IPS-20b (cell line): ENCODE data around the gene ENAH.
A peak's percentile ranks its signal among the peaks of the same experiment; 100 is the strongest.

Experiments used
- H3K27ac ChIP-seq: one replicate; pipeline ENCODE4 v1.5.1; 2013; ENCODE audit warnings: low read length
- H3K27me3 ChIP-seq: 2 replicates; pipeline ENCODE4 v1.6.1; 2013; ENCODE audit warnings: mild to moderate bottlenecking, low read length, inconsistent platforms; ENCODE audit not compliant: insufficient read depth
- H3K36me3 ChIP-seq: 2 replicates; pipeline ENCODE4 v1.6.1; 2013; ENCODE audit warnings: low read depth, mild to moderate bottlenecking, inconsistent platforms, low read length, moderate library complexity; ENCODE audit not compliant: insufficient read depth
- H3K4me1 ChIP-seq: 2 replicates; pipeline ENCODE4 v1.6.1; 2013; ENCODE audit warnings: mild to moderate bottlenecking, control low read depth, inconsistent platforms, low read length, moderate library complexity; ENCODE audit not compliant: insufficient read depth
- H3K4me3 ChIP-seq: 2 replicates; pipeline ENCODE4 v1.5.1; 2013; ENCODE audit warnings: mild to moderate bottlenecking, low read length, inconsistent platforms
- H3K9ac ChIP-seq: 2 replicates; pipeline ENCODE4 v1.6.1; 2013; ENCODE audit warnings: low read depth, mild to moderate bottlenecking, inconsistent platforms, low read length, moderate library complexity
- H3K9me3 ChIP-seq: 2 replicates; pipeline ENCODE4 v1.6.1; 2013; ENCODE audit warnings: mild to moderate bottlenecking, low read depth, low read length, inconsistent platforms; ENCODE audit not compliant: insufficient read depth

The ENAH gene

GRCh38 chr1:225544263-225544662 lies 108.7 kb downstream of the ENAH start:
- H3K9ac ChIP-seq = no peak overlapping the region
- H3K36me3 ChIP-seq = peaks cover 11% of the 10 kb centered on the region
- no peak overlapping the region for H3K27ac ChIP-seq
- H3K4me3 ChIP-seq = no peak overlapping the region
- no peaks in the 10 kb centered on the region for H3K9me3 ChIP-seq
- peaks cover 13% of the 10 kb centered on the region for H3K4me1 ChIP-seq
- no peaks in the 10 kb centered on the region for H3K27me3 ChIP-seq

GRCh38 chr1:225543350-225543749 lies 109.6 kb downstream of the ENAH start:
- Histone ChIP-seq H3K27me3 (no peaks in the 10 kb centered on the region), H3K4me1 (peaks cover 13% of the 10 kb centered on the region), H3K36me3 (peaks cover 8% of the 10 kb centered on the region), H3K27ac (no peak overlapping the region), H3K9ac (no peak overlapping the region), H3K9me3 (no peaks in the 10 kb centered on the region), H3K4me3 (no peak overlapping the region)

- Histone ChIP-seq H3K36me3 (no peaks in the 10 kb centered on the region), H3K4me1 (peaks cover 31% of the 10 kb centered on the region), H3K9me3 (no peaks in the 10 kb centered on the region)
Measured at GRCh38 chr1:225541383-225541782, 111.5 kb downstream of the ENAH start.

GRCh38 chr1:225539575-225539974 lies 113.3 kb downstream of the ENAH start:
- Histone ChIP-seq H3K4me1 (peaks cover 48% of the 10 kb centered on the region), H3K9me3 (no peaks in the 10 kb centered on the region), H3K36me3 (no peaks in the 10 kb centered on the region), H3K27me3 (no peaks in the 10 kb centered on the region), H3K4me3 (no peak overlapping the region), H3K9ac (no peak overlapping the region), H3K27ac (no peak overlapping the region)

More at GRCh38 chr1:225541383-225541782, 111.5 kb downstream of the ENAH start:
- H3K27me3 ChIP-seq = no peaks in the 10 kb centered on the region
- H3K27ac ChIP-seq = no peak overlapping the region
- no peak overlapping the region for H3K4me3 ChIP-seq
- H3K9ac ChIP-seq = no peak overlapping the region

- no peaks in the 10 kb centered on the region for H3K36me3 ChIP-seq
- no peaks in the 10 kb centered on the region for H3K27me3 ChIP-seq
- no peak overlapping the region for H3K9ac ChIP-seq
- H3K9me3 ChIP-seq = no peaks in the 10 kb centered on the region
- peaks cover 48% of the 10 kb centered on the region for H3K4me1 ChIP-seq
- no peak overlapping the region for H3K4me3 ChIP-seq
- no peak overlapping the region for H3K27ac ChIP-seq
Measured at GRCh38 chr1:225539069-225539468, 113.9 kb downstream of the ENAH start.

- no peak overlapping the region for H3K27ac ChIP-seq
- no peak overlapping the region for H3K9ac ChIP-seq
- H3K4me3 ChIP-seq = peak overlapping the region; percentile 11; the same call in 1 of the 2 replicates
- H3K4me1 ChIP-seq = peaks cover 62% of the 10 kb centered on the region
- H3K9me3 ChIP-seq = no peaks in the 10 kb centered on the region
- H3K27me3 ChIP-seq = no peaks in the 10 kb centered on the region
- no peaks in the 10 kb centered on the region for H3K36me3 ChIP-seq
Measured at GRCh38 chr1:225537554-225538251, 115.2 kb downstream of the ENAH start.

GRCh38 chr1:225535280-225535679 lies 117.6 kb downstream of the ENAH start:
- no peak overlapping the region for H3K9ac ChIP-seq
- no peaks in the 10 kb centered on the region for H3K27me3 ChIP-seq
- no peak overlapping the region for H3K27ac ChIP-seq
- no peak overlapping the region for H3K4me3 ChIP-seq
- peaks cover 5% of the 10 kb centered on the region; the same call in 1 of the 2 replicates for H3K36me3 ChIP-seq
- H3K4me1 ChIP-seq = peaks cover 62% of the 10 kb centered on the region
- no peaks in the 10 kb centered on the region for H3K9me3 ChIP-seq

GRCh38 chr1:225534772-225535171 lies 118.2 kb downstream of the ENAH start:
- H3K36me3 ChIP-seq = peaks cover 10% of the 10 kb centered on the region; the same call in 1 of the 2 replicates
- H3K4me1 ChIP-seq = peaks cover 57% of the 10 kb centered on the region
- H3K9me3 ChIP-seq = no peaks in the 10 kb centered on the region
- no peaks in the 10 kb centered on the region for H3K27me3 ChIP-seq
- H3K27ac ChIP-seq = no peak overlapping the region
- no peak overlapping the region for H3K4me3 ChIP-seq
- H3K9ac ChIP-seq = no peak overlapping the region

GRCh38 chr1:225534135-225534534 lies 118.8 kb downstream of the ENAH start:
- Histone ChIP-seq H3K9me3 (no peaks in the 10 kb centered on the region), H3K4me1 (peaks cover 55% of the 10 kb centered on the region), H3K9ac (no peak overlapping the region), H3K27ac (no peak overlapping the region), H3K36me3 (peaks cover 15% of the 10 kb centered on the region), H3K4me3 (no peak overlapping the region), H3K27me3 (no peaks in the 10 kb centered on the region)

- Histone ChIP-seq H3K27me3 (no peaks in the 10 kb centered on the region), H3K9me3 (no peaks in the 10 kb centered on the region), H3K4me3 (no peak overlapping the region), H3K4me1 (peaks cover 54% of the 10 kb centered on the region), H3K27ac (no peak overlapping the region), H3K36me3 (peaks cover 17% of the 10 kb centered on the region), H3K9ac (no peak overlapping the region)
Measured at GRCh38 chr1:225533238-225533637, 119.7 kb downstream of the ENAH start.

GRCh38 chr1:225532240-225532944 lies 120.5 kb downstream of the ENAH start:
- Histone ChIP-seq H3K9me3 (no peaks in the 10 kb centered on the region), H3K27ac (no peak overlapping the region), H3K36me3 (peaks cover 21% of the 10 kb centered on the region), H3K4me1 (peaks cover 52% of the 10 kb centered on the region), H3K27me3 (no peaks in the 10 kb centered on the region), H3K9ac (no peak overlapping the region), H3K4me3 (no peak overlapping the region)

- Histone ChIP-seq H3K9ac (no peak overlapping the region), H3K9me3 (no peaks in the 10 kb centered on the region), H3K4me1 (peaks cover 44% of the 10 kb centered on the region), H3K36me3 (peaks cover 26% of the 10 kb centered on the region), H3K27ac (no peak overlapping the region), H3K27me3 (no peaks in the 10 kb centered on the region), H3K4me3 (no peak overlapping the region)
Measured at GRCh38 chr1:225529726-225530125, 123.2 kb downstream of the ENAH start.
